Tibial nerve (tissue), 4 donors: ENCODE data around the gene COQ8A. TPM values are rescaled to one million over a fixed set of nuclear protein-coding genes. Genes with fewer than 3 reads are reported as not detected.
"Not testable (repeated sequence)": the region's sequence is repeated elsewhere in the genome, so short reads cannot be mapped to it uniquely, and the experiment has no call there.

Experiments used
- DNase-seq, 2 donors: peaks; one replicate each; pipeline ENCODE4 v3.0.0-alpha.2; 2019; ENCODE audit warnings: low spot score in 2 of 2
- H3K27ac ChIP-seq, 4 donors: fragments of 200-600 bp; sonication (generic) in 3 of 4; one replicate each; pipeline ENCODE4 v1.5.1; 2017 to 2019; ENCODE audit warnings: mild to moderate bottlenecking in 1 of 4
- H3K27me3 ChIP-seq, 2 donors: fragments of 200-600 bp; sonication (generic) in 1 of 2; one replicate each; pipeline versions ENCODE4 v1.5.1 to v1.6.0; 2017 to 2019
- H3K36me3 ChIP-seq, 3 donors: fragments of 200-600 bp; sonication (generic); one replicate each; pipeline ENCODE4 v1.5.1; 2018 to 2019
- H3K4me1 ChIP-seq, 4 donors: fragments of 200-600 bp; sonication (generic) in 3 of 4; one replicate each; pipeline ENCODE4 v1.5.1; 2017 to 2019
- H3K4me3 ChIP-seq, 4 donors: fragments of 200-600 bp; sonication (generic) in 3 of 4; one replicate each; pipeline ENCODE4 v1.5.1; 2017 to 2019; ENCODE audit warnings: mild to moderate bottlenecking in 1 of 4, moderate library complexity in 1 of 4
- H3K9me3 ChIP-seq, 4 donors: fragments of 200-600 bp; sonication (generic) in 3 of 4; one replicate each; pipeline ENCODE4 v1.5.1; 2017 to 2019
- EP300 ChIP-seq, 2 donors: sonication (generic); formaldehyde crosslinking; IDR thresholded peaks; one replicate each; pipeline ENCODE4 v1.6.1; 2017; ENCODE audit warnings: antibody characterized with exemption in 2 of 2, mild to moderate bottlenecking in 1 of 2
- POLR2A ChIP-seq, 2 donors: fragments of 450-650 bp; IDR thresholded peaks; one replicate each; pipeline ENCODE4 v1.6.1; 2017; ENCODE audit warnings: antibody characterized with exemption in 2 of 2, mild to moderate bottlenecking in 2 of 2, moderate library complexity in 2 of 2
- WGBS, 2 donors: methylation state at CpG; one replicate each; pipeline ENCODE4 v1.1.5; 2018; 5-methylcytosine and 5-hydroxymethylcytosine counted together
- total RNA-seq, 4 donors: library from RNA; depleted of rRNA; stranded (reverse); fragments of >200 nt; gene quantifications; one replicate each; pipeline ENCODE4 v1.1.0, GENCODE V29; 2016
- TF ChIP-seq, protein P1 (sequence below), 5 experiments: fragments of 200-600 bp in 3 of 5; fragments of 450-650 bp in 2 of 5; sonication (generic) in 3 of 5; IDR thresholded peaks; one replicate each; pipeline ENCODE4 v1.5.1; 2016 to 2019; ENCODE audit warnings: antibody characterized with exemption in 5 of 5, mild to moderate bottlenecking in 3 of 5, moderate library complexity in 2 of 5

COQ8A gene
- total RNA-seq, 4 donors from 2014 or later, result 39.9 to 60.7 (median 55.5) TPM

GRCh38 chr1:226951286-226952117, 11.4 kb downstream of the COQ8A start:
- no peaks in the 10 kb centered on the region for H3K9me3 ChIP-seq
- no peak for DNase-seq
- no peak overlapping the region for H3K4me3 ChIP-seq
- WGBS, 2 donors, result 82 to 87% methylated on average over 12 of the region's 12 CpGs
- TF ChIP-seq POLR2A (IDR thresholded peaks at IDR 0.05) (no peak), EP300 (IDR thresholded peaks at IDR 0.05) (no peak)
- TF ChIP-seq, protein P1, sequence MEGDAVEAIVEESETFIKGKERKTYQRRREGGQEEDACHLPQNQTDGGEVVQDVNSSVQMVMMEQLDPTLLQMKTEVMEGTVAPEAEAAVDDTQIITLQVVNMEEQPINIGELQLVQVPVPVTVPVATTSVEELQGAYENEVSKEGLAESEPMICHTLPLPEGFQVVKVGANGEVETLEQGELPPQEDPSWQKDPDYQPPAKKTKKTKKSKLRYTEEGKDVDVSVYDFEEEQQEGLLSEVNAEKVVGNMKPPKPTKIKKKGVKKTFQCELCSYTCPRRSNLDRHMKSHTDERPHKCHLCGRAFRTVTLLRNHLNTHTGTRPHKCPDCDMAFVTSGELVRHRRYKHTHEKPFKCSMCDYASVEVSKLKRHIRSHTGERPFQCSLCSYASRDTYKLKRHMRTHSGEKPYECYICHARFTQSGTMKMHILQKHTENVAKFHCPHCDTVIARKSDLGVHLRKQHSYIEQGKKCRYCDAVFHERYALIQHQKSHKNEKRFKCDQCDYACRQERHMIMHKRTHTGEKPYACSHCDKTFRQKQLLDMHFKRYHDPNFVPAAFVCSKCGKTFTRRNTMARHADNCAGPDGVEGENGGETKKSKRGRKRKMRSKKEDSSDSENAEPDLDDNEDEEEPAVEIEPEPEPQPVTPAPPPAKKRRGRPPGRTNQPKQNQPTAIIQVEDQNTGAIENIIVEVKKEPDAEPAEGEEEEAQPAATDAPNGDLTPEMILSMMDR (IDR thresholded peaks at IDR 0.05), result no peak
- H3K4me1 ChIP-seq, result peaks cover 0 to 5% (median 0%) of the 10 kb centered on the region in 4 donors
- H3K27me3 ChIP-seq, result no peaks in the 10 kb centered on the region
- no peak overlapping the region for H3K27ac ChIP-seq
- peaks cover 0 to 9% (median 0%) of the 10 kb centered on the region in 3 donors for H3K36me3 ChIP-seq

GRCh38 chr1:226952118-226952441, 12.0 kb downstream of the COQ8A start:
- Histone ChIP-seq H3K4me1 (no peaks in the 10 kb centered on the region), H3K9me3 (no peaks in the 10 kb centered on the region), H3K27me3 (no peaks in the 10 kb centered on the region), H3K36me3 (peaks cover 0 to 9% (median 0%) of the 10 kb centered on the region in 3 donors), H3K27ac (no peak overlapping the region), H3K4me3 (no peak overlapping the region)
- TF ChIP-seq POLR2A (IDR thresholded peaks at IDR 0.05), result no peak
- TF ChIP-seq EP300 (IDR thresholded peaks at IDR 0.05), result no peak
- TF ChIP-seq, protein P1 (IDR thresholded peaks at IDR 0.05), result no peak
- WGBS, 2 donors, result 83 to 84% methylated on average over 3 of the region's 3 CpGs
- DNase-seq, result no peak

DNA sequence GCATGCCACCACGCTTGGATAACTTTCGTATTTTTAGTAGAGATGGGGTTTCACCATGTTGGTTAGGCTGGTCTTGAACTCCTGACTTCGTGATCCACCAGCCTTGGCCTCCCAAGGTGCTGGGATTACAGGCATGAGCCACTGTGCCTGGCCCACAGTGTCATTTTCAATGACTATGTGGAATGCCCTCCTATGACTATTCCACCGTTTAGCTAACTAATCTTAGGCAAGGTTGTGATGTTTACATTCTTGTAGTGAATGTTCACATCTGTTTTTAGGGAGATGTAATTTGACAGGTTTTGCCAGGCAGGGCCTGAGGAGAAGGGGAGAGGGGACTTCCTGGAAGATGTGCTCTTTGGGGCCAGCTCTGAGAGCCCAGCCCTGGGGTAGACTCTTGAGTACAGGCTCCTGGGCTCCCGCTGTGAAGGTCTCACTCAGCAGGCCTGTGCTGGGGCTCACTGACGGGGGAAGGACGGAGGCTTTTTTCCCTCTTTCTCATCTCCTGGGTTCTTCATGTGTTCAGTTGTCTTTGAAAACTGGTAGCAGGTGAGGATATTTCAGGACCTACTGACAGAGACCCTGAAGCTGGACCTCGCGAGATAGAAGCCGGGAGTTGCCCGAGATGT, 13.2 kb downstream of the COQ8A start:
- Histone ChIP-seq H3K27me3 (no peaks in the 10 kb centered on the region), H3K36me3 (peaks cover 0 to 3% (median 0%) of the 10 kb centered on the region in 3 donors), H3K4me1 (no peaks in the 10 kb centered on the region), H3K9me3 (no peaks in the 10 kb centered on the region), H3K27ac (no peak overlapping the region), H3K4me3 (no peak overlapping the region)
- 87 to 98% methylated on average over 11 of the region's 11 CpGs for WGBS, 2 donors
- TF ChIP-seq POLR2A (IDR thresholded peaks at IDR 0.05) (no peak), EP300 (IDR thresholded peaks at IDR 0.05) (no peak)
- TF ChIP-seq, protein P1 (IDR thresholded peaks at IDR 0.05), result no peak
- DNase-seq, result no peak

DNA sequence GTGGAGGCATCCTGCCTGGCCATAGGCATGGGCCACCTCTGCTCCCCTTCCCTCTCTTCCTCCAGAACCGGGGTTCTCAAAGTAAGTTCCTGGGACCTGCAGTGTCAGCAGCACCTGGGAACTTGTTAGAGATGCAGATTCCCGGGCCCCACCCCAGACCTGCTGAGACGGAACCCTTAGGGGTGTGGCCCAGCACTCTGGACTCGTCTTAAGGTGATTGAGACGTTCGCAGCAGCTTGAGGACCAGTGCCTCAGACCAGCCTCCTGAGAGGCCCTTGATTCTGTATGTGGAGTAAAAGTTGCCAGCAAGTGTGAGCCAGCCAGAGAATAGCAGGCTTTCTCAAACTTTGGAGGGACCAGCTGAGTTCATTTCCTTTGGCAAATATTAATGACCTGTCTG, 14.2 kb downstream of the COQ8A start:
- no peak for DNase-seq
- H3K27me3 ChIP-seq, result no peaks in the 10 kb centered on the region
- no peak overlapping the region for H3K4me3 ChIP-seq
- TF ChIP-seq POLR2A (IDR thresholded peaks at IDR 0.05) (no peak), EP300 (IDR thresholded peaks at IDR 0.05) (no peak)
- TF ChIP-seq, protein P1 (IDR thresholded peaks at IDR 0.05), result no peak
- H3K27ac ChIP-seq, result no peak overlapping the region
- H3K9me3 ChIP-seq, result no peaks in the 10 kb centered on the region
- WGBS, 2 donors, result 80 to 92% methylated on average over 6 of the region's 6 CpGs
- H3K4me1 ChIP-seq, result no peaks in the 10 kb centered on the region
- peaks cover 0 to 2% (median 0%) of the 10 kb centered on the region in 3 donors for H3K36me3 ChIP-seq

DNA sequence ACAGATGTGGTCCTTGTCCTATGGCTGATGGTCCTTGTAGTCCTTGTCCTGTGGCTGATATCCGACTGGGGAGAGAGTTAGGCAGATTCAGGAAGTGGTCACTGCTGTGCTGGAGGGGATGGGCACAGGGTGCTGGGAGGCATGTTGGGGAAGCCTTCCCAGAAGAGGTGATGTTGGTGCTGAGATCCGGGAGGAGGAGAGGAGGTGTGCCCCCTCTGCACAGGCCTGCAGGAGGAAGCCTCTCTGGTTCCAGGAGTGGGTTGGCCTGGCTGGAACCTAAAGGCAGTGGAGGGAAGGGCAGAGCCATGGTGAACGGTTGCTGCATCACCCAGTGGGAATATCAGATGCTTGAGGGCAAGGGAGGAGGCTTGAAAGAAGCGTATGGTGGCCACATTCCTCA, 14.7 kb downstream of the COQ8A start:
- TF ChIP-seq EP300 (IDR thresholded peaks at IDR 0.05), result no peak
- TF ChIP-seq, protein P1 (IDR thresholded peaks at IDR 0.05), result no peak
- TF ChIP-seq POLR2A (IDR thresholded peaks at IDR 0.05), result no peak
- Histone ChIP-seq H3K4me3 (no peak overlapping the region), H3K27ac (no peak overlapping the region), H3K4me1 (no peaks in the 10 kb centered on the region), H3K9me3 (no peaks in the 10 kb centered on the region), H3K27me3 (no peaks in the 10 kb centered on the region), H3K36me3 (no peaks in the 10 kb centered on the region)
- no peak for DNase-seq
- 79 to 87% methylated on average over 4 of the region's 4 CpGs for WGBS, 2 donors

- not testable (repeated sequence) for H3K36me3 ChIP-seq, H3K9me3 ChIP-seq, H3K4me1 ChIP-seq, H3K4me3 ChIP-seq, H3K27ac ChIP-seq, DNase-seq, H3K27me3 ChIP-seq
- WGBS, 2 donors, result 88 to 100% methylated on average over 2 of the region's 2 CpGs
Measured at GRCh38 chr1:226955857-226956256, 15.8 kb downstream of the COQ8A start.
